K562 (cell line): ENCODE measurements around the gene CD302. TPM values are rescaled to one million over a fixed set of nuclear protein-coding genes. Genes with fewer than 3 reads are reported as not detected.

Experiments used
- ATAC-seq: fragments of 200-7000 bp; cut with Tn5 transposase; 3 replicates; pipeline ENCODE4 v1.9.1; 2020; ENCODE audit warnings: moderate library complexity
- BruUV-seq: library from RNA; stranded (reverse); fragments of 400-500 nt; replicated peaks from 2 replicates; lab custom pipeline; 2021; lab: Mats Ljungman, UMichigan
- CTCF ChIA-PET: fragments of 300-600 bp; formaldehyde crosslinking; extraction: SDS; loops from one replicate; lab custom pipeline; 2021; ENCODE audit warnings: low intra/inter-chr PET ratio; lab: Yijun Ruan, JAX
- POLR2A ChIA-PET: fragments of 300-600, 350-650 bp; sonication (Branson Sonifier 250); formaldehyde crosslinking; extraction: SDS; loops from one replicate; lab custom pipeline; 2021; ENCODE audit warnings: antibody characterized with exemption, inconsistent platforms; lab: Yijun Ruan, JAX
- DNase-seq, 4 experiments: peaks; one replicate each; pipeline versions ENCODE4 v3.0.0 to v3.0.0-alpha.2; 2011 to 2018; ENCODE audit warnings: low spot score in 3 of 4, mixed read lengths in 3 of 4; ENCODE audit errors: extremely low read depth in 1 of 4
- FAIRE-seq: peaks from 2 replicates; lab custom pipeline; 2011; peaks lifted over from hg19 to GRCh38; lab: Jason Lieb, UNC
- H2AFZ ChIP-seq: 2 replicates; pipeline ENCODE4 v1.6.0; 2011; ENCODE audit warnings: low read depth, low read length, control low read depth, inconsistent platforms
- H3K27ac ChIP-seq: fragments of 200-600 bp; 3 replicates; pipeline ENCODE4 v1.8.0; 2011; ENCODE audit warnings: low read depth, mild to moderate bottlenecking, control low read depth, inconsistent platforms, low read length, moderate library complexity, mixed read lengths; ENCODE audit errors: extremely low read depth
- H3K27me3 ChIP-seq, 2 experiments: fragments of 300-600 bp in 1 of 2; 2 replicates in 1 of 2; 3 replicates in 1 of 2; pipeline versions ENCODE4 v1.6.0 to v1.8.0; 2011; ENCODE audit warnings: inconsistent platforms in 2 of 2, low read length in 2 of 2, mild to moderate bottlenecking in 1 of 2, mixed read lengths in 1 of 2, moderate library complexity in 1 of 2; ENCODE audit not compliant: control insufficient read depth in 2 of 2, insufficient read depth in 2 of 2
- H3K36me3 ChIP-seq: fragments of 300-600 bp; 3 replicates; pipeline ENCODE4 v1.8.0; 2011; ENCODE audit warnings: mild to moderate bottlenecking, low read length, inconsistent platforms; ENCODE audit not compliant: control insufficient read depth, insufficient read depth
- H3K4me1 ChIP-seq, 2 experiments: fragments of 200-600 bp in 1 of 2; replicated peaks in 1 of 2; 2 replicates in 1 of 2; 3 replicates in 1 of 2; pipeline versions ENCODE4 v1.5.1 to v1.8.0; 2011; ENCODE audit warnings: inconsistent platforms in 2 of 2, low read length in 2 of 2, mild to moderate bottlenecking in 1 of 2, mixed read lengths in 1 of 2, moderate library complexity in 1 of 2; ENCODE audit not compliant: control insufficient read depth in 2 of 2, insufficient read depth in 2 of 2
- H3K4me2 ChIP-seq: 2 replicates; pipeline ENCODE4 v1.6.1; 2011; ENCODE audit warnings: low read length, control low read depth, inconsistent platforms, mixed read lengths; ENCODE audit not compliant: insufficient read depth
- H3K4me3 ChIP-seq: fragments of 200-600 bp; sonication (generic), shearing (Covaris generic); 2 replicates; pipeline ENCODE4 v1.5.1; 2016; ENCODE audit warnings: control low read depth, inconsistent platforms
- H3K79me2 ChIP-seq: fragments of 200-600 bp; 3 replicates; pipeline ENCODE4 v1.8.0; 2011; ENCODE audit warnings: low read length, inconsistent platforms; ENCODE audit not compliant: control insufficient read depth, insufficient read depth
- H3K9ac ChIP-seq, 2 experiments: 2 replicates each; pipeline versions ENCODE4 v1.6.0 to v1.6.1; 2011; ENCODE audit warnings: low read depth in 2 of 2, low read length in 2 of 2, control low read depth in 1 of 2, inconsistent platforms in 1 of 2, mild to moderate bottlenecking in 1 of 2, mixed read lengths in 1 of 2; ENCODE audit not compliant: insufficient read depth in 1 of 2
- H3K9me1 ChIP-seq: one replicate; pipeline ENCODE4 v1.6.0; 2011; ENCODE audit warnings: inconsistent platforms, mild to moderate bottlenecking, low read length, moderate library complexity; ENCODE audit not compliant: control insufficient read depth, insufficient read depth
- H3K9me3 ChIP-seq: replicated peaks from 2 replicates; pipeline ENCODE4 v1.5.1; 2011; ENCODE audit warnings: low read depth, low read length, inconsistent platforms; ENCODE audit not compliant: control insufficient read depth, insufficient read depth
- H4K20me1 ChIP-seq: replicated peaks from 2 replicates; pipeline ENCODE4 v1.6.1; 2011; ENCODE audit warnings: low read length, inconsistent platforms, mixed read lengths; ENCODE audit not compliant: control insufficient read depth, insufficient read depth
- CEBPB ChIP-seq: fragments of 450-650 bp; IDR thresholded peaks from 2 replicates; pipeline ENCODE4 v1.6.1; 2016; ENCODE audit warnings: missing genetic modification characterization, missing compliant biosample characterization
- CEBPG ChIP-seq, 3 experiments: fragments of 200-800 bp in 1 of 3; sonication (Bioruptor generic) in 1 of 3; sonication (generic) in 1 of 3; formaldehyde crosslinking in 1 of 3; IDR thresholded peaks in 2 of 3; conservative IDR thresholded peaks in 1 of 3; 2 replicates each; pipeline versions ENCODE4 v1.6.1 to v1.8.0; 2016 to 2022; ENCODE audit warnings: missing compliant biosample characterization in 2 of 3, missing genetic modification characterization in 2 of 3, mild to moderate bottlenecking in 1 of 3, missing genetic modification reagents in 1 of 3
- HMBOX1 ChIP-seq: sonication (generic); IDR thresholded peaks from 2 replicates; pipeline ENCODE4 v1.6.1; 2016
- L3MBTL2 ChIP-seq: fragments of 450-650 bp; IDR thresholded peaks from 2 replicates; pipeline ENCODE4 v1.6.1; 2016; ENCODE audit warnings: mild to moderate bottlenecking, moderate library complexity
- NFYB ChIP-seq: IDR thresholded peaks from 2 replicates; pipeline ENCODE4 v1.6.1; 2011; ENCODE audit warnings: mild to moderate bottlenecking, moderate library complexity; ENCODE audit not compliant: insufficient read length; ENCODE audit errors: extremely low read depth
- POLR2G ChIP-seq: fragments of 200-400 bp; formaldehyde crosslinking; IDR thresholded peaks from 2 replicates; pipeline ENCODE4 v1.6.1; 2017; ENCODE audit warnings: low read depth, mild to moderate bottlenecking, antibody characterized with exemption, low read length, moderate library complexity
- ZBTB2 ChIP-seq: fragments of 450-650 bp; IDR thresholded peaks from 2 replicates; pipeline ENCODE4 v1.6.1; 2016; ENCODE audit warnings: antibody characterized with exemption
- ZKSCAN3 ChIP-seq: fragments of 250-450 bp; sonication (Bioruptor Pico); IDR thresholded peaks from 2 replicates; pipeline ENCODE4 v1.4.0; 2020
- ZNF639 ChIP-seq, 2 experiments: fragments of 200-800 bp in 1 of 2; sonication (Bioruptor generic) in 1 of 2; sonication (generic) in 1 of 2; formaldehyde crosslinking in 1 of 2; IDR thresholded peaks in 1 of 2; conservative IDR thresholded peaks in 1 of 2; 2 replicates each; pipeline versions ENCODE4 v1.5.0 to v1.6.1; 2016 to 2020; ENCODE audit warnings: missing compliant biosample characterization in 1 of 2, missing genetic modification characterization in 1 of 2, missing genetic modification reagents in 1 of 2
- WGBS: fragments of 100-300 bp; shearing (Covaris generic); methylation state at CpG from one replicate; pipeline ENCODE4 v1.1.6; 2016; ENCODE audit warnings: low coverage, mixed read lengths; ENCODE audit not compliant: insufficient coverage; ENCODE audit errors: missing lambda C conversion rate; 5-methylcytosine and 5-hydroxymethylcytosine counted together
- in situ Hi-C: fragments of 300-500 bp; cut with MboI; formaldehyde crosslinking; loops from 4 replicates; pipeline ENCODE4 v1.15.0; 2018; ENCODE audit warnings: inconsistent platforms, mixed read lengths
- intact Hi-C: fragments of 100-400 bp; cut with micrococcal nuclease; formaldehyde crosslinking; loops from 2 replicates; pipeline ENCODE4 v1.14.2; 2022
- polyA plus RNA-seq, 8 experiments: library from polyadenylated mRNA; depleted of rRNA in 4 of 8; stranded (reverse) in 5 of 8; unstranded in 3 of 8; fragments of >200 nt; fragmentation: Nextera tagmentation in 2 of 8; fragmentation: Illumina TruSeq in 1 of 8; extraction: Ambion mirVana in 2 of 8; extraction: Trizol in 1 of 8; gene quantifications; 2 replicates each; pipeline versions ENCODE4 v1.2.1 to v1.2.3, GENCODE V29; 2011 to 2014; ENCODE audit warnings: inconsistent platforms in 1 of 8, missing spikeins in 1 of 8
- total RNA-seq, 7 experiments: library from RNA; depleted of rRNA in 6 of 7; stranded (reverse); fragments of >200 nt in 6 of 7; fragmentation: Illumina TruSeq in 2 of 7; extraction: Trizol in 2 of 7; gene quantifications; 2 replicates each; pipeline versions ENCODE4 v1.2.1 to v1.2.3, GENCODE V29; 2011 to 2021; ENCODE audit warnings: low replicate concordance in 1 of 7

Gene CD302
- total and polyA plus RNA-seq, 9 of the 15 experiments (the other 6 are each of a cell fraction or from before 2014, with no cell fraction given) = 0.03 to 0.07 (median 0.04) TPM; not detected in 5

- H3K27me3 ChIP-seq = peaks cover 27 to 30% of the 10 kb centered on the region in 2 experiments
- no peak for TF ChIP-seq CEBPG (CRISPR knock-in tag; IDR thresholded peaks at IDR 0.05)
- peak in 1 of 2 experiments; percentile 55; a peak in 1 of 4 replicates for TF ChIP-seq CEBPG (tag; conservative IDR thresholded peaks at IDR 0.05 in 1 of 2, IDR thresholded peaks at IDR 0.05 in 1 of 2)
- TF ChIP-seq ZNF639 (CRISPR knock-in tag; conservative IDR thresholded peaks at IDR 0.05 in 1 of 2, IDR thresholded peaks at IDR 0.05 in 1 of 2) = no peak
- TF ChIP-seq L3MBTL2 = no peak
- TF ChIP-seq ZKSCAN3 = no peak
- TF ChIP-seq CEBPB = peak; percentile 33; the same call in 1 of the 2 replicates
- no peak for TF ChIP-seq NFYB
- no peak for TF ChIP-seq ZBTB2
- TF ChIP-seq HMBOX1 = peak; percentile 14; the same call in 1 of the 2 replicates
- no peak for TF ChIP-seq POLR2G
- TF ChIP-seq, all 486 proteins: peak for 3
- Histone ChIP-seq H3K27ac (no peak overlapping the region), H3K4me2 (no peak overlapping the region), H3K9me3 (no peaks in the 10 kb centered on the region), H3K79me2 (no peaks in the 10 kb centered on the region), H3K4me3 (no peak overlapping the region), H3K36me3 (no peaks in the 10 kb centered on the region), H3K9me1 (peaks cover 2% of the 10 kb centered on the region), H3K4me1 (peaks cover 0 to 10% of the 10 kb centered on the region in 2 experiments; a peak in 2 of 5 replicates), H2AFZ (no peak overlapping the region), H4K20me1 (no peaks in the 10 kb centered on the region), H3K9ac (no peak overlapping the region)
- ATAC-seq (no peak), DNase-seq (no peak), FAIRE-seq (peak; percentile 72)
- 15% methylated on average over 7 of the region's 7 CpGs for WGBS
- no TSS peak for BruUV-seq
- in situ Hi-C loops = no loop called here
- ChIA-PET CTCF (no interaction called here), POLR2A (interaction anchor here (0.6 to 1.8 kb wide), 4 partner anchors 12 to 642 kb away, joined by 3 to 5 read pairs (median 3); no protein-coding TSS in a partner anchor)
- intact Hi-C loops = no loop called here
These were observed 1.9 kb downstream of the CD302 start for GRCh38 chr2:159795841-159796690.
